GM21737 (cell line): ENCODE results near the gene ICOSLG.
"Not testable (repeated sequence)": the region's sequence is repeated elsewhere in the genome, so short reads cannot be mapped to it uniquely, and the experiment has no call there.

ENCODE experiments used
- ATAC-seq: cut with Tn5 transposase; IDR thresholded peaks from one replicate; pipeline ENCODE4 v1.9.1; 2021; ENCODE audit warnings: mild to moderate bottlenecking, moderate library complexity; ENCODE audit not compliant: unreplicated experiment

The ICOSLG gene

DNA sequence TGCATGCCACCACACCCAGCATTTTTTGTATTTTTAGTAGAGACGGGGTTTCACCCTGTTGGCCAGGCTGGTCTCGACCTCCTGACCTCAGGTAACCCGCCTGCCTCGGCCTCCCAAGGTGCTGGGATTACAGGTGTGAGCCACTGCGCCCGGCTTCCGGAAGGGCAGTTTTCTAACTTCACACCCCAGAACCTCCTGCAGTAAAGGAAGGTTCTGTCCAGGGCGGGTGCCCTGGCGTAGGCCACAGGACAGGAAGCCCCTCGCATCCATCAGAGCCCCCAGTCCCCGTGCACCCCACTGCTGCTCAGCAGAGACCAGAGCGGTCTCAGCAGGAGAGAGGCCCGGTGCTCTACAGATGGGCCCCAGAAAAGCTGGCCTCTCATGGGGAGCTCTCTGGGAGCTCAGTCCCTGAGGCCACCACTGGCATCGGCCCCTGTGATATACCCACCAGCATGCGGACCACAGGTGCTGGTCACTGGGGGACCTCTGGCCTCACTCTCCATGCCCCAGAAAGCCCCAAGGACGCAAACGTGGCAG, 25.1 kb upstream of the ICOSLG start:
- ATAC-seq: no peak

DNA sequence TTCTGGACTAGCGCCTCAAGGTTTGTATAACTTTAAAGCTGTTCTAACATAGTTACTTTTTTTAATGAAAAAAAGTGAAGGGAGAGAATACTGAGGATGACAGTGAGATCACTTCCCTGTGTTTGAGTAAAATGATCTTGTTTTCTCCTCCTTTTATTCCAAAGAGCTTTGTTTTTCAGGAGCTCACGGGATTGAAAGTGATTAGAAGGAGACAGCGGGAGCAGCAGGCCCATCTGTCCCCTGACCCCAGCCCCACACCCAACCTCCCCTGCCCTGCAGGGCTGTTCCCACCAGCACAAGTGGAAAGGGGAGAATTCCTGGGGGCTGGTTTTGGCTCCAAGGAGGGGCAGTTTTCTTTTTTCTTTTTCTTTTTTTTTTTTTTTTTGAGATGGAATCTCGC, 23.0 kb upstream of the ICOSLG start:
- ATAC-seq: no peak

DNA sequence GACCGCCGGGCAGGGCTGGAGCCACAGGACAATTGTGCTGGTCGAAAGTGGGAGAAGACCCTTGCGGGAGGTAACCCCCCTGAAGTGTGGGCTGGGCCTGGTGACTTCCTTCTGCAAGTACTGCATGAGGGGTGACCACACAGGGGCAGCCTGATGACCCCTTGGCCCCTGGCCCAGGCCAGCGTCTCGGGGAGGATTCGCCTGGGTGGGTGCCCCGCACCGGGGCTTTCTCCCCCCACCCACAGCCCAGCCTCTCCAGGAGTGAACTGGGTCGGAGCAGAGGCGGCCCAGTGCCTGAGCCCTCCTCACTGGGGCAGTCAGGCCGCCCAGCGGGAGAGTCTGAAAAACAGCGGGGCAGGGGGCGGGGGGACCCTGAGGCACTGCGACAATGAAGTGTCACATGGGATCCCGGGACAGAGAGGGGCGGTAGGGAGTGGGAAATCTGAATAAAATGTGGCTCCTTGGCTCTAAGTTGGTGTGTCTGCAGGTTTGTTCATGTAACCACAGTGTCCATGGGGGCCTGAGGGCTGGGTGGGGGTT, 22.5 kb upstream of the ICOSLG start:
- ATAC-seq: no peak

GRCh38 chr21:44262338-44263056, 21.8 kb upstream of the ICOSLG start:
- ATAC-seq: no peak

DNA sequence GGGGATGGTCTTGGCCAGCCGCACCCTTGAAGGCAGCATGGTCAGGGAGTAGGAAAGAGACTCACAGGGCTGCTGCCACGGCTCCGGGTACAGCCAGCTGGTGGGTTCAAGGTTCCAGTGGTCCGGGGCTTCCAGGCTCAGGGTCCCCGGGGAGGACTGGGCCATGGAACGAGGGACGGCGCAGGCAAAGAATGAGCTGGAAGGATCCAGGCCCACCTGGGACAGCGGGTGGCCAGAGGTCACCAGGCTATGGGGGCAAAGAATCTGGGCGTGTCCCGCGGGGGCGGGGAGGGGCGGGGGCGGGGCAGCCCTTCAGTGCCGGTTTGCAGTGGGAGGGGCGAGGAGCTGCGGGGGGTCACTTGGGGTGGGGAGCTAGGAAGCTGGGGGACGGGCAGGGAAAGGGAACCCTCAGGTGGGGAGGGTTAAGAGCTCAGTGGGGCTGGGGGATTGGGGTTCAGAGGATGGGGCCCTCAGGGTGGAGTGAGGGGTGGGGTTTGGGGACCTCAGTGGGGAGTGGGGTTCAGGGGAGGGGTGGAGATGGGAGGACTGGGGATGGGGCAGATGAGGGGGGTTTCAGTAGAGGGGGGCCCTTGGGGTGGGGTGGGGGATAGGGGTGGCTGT, 21.0 kb upstream of the ICOSLG start, which contains the start of gene DNMT3L:
DNMT3L (minus strand) TSS at position 223 of the 621 bp plus-strand sequence. CDS start 638 bp downstream, outside the sequence.
- ATAC-seq: no peak

DNA sequence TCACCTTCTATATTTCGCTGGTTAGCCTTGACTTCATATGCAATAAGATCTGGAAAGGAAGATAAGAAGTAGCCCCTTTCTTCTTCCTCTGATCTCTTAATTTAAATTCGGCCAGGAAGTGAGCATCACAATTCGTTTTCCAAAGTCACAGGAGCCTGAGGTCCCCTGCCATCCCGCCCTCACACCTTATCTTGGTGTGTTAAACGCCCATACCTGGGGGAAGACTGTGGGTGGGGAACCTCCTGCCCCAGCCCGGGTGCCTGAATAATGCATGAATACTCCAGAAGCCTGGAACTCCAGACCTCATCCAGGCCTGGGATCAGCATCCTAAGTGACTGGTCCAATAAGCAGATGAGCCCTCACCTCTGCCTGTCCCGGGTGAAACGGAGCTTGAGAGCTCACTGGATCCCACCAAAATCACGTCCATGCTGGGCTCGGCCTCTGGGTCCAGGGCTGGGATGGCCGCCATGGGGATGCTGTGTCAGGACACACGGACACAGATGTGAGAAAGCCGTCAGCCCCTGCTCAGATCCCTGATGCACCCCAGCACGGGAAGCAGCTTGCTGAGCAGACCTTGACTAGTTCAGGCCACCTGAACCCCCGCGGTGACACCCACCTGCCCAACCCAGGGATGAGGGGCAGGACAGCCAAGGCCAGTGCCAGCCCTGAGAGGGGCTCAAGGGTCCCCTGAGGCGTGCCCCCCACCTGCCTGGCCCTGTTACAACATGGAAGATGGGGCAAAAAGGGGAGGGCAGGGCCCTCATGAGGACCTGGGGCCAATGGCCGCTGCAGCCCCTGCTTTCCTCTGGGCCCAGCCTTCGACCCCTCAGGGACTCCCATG, 20.3 kb upstream of the ICOSLG start:
- ATAC-seq: no peak

- ATAC-seq: no peak
These were observed 19.3 kb upstream of the ICOSLG start for GRCh38 chr21:44260066-44260465.

DNA sequence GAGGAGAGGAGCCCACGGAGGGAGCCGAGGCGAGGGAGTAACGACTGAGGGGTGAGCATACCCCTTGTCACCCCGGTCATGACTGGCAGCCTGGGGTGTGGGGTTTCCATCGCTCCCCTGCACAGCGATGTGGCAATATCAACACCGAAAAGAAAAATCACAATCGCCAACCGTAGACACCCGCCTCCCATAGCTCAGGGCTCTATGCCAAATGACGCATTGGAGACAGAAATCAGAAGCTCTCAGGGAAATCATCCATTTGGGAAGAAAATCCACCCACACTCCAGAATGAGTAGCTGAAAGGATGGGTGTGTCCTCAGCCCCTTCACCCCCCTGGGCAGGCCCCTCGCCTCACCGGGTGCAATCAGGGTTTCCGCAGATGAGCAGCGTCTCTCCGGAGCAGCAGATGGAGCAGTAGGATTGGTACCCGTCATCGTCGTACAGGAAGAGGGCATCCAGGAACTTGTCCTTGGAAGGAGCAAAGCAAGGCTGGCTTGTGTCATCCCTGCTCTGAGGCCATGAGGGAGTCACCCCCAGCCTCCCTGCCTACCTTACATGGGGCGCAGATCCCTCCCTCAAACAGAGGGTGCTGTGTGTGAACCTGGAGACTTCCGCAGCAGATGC, 18.5 kb upstream of the ICOSLG start:
- no peak for ATAC-seq

DNA sequence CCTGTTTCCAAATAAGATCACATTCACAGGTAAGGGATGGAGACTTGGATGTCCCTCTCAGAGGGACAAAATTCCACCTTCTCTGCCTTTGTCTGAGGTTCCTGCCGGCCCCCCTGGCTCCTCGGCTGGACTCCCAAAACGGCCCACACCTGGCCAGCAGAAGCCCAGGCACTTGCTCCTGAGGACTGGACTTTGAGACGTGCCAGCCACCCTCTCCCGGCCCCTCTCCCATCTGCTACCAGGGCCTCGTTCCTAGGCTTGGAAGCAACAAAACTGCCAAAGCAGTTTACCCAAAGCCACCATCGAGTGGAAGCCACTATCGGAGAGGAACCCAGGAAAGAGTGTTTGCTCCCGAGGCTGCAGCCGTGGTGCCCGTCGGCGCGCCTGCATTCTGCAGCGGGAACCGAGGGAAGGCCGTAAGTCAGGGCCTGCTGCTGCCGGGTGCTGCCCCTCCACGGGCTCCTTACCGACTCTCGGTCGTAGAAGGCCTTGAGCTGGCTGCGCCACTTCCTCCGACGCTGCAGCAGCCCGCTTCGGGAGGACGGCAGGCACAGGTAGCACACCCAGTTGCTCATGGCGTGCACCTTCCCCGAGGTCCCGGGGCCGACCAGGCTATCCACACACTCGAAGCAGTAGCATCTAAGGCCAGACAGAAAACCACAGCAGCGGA, 17.4 kb upstream of the ICOSLG start:
- no peak for ATAC-seq

DNA sequence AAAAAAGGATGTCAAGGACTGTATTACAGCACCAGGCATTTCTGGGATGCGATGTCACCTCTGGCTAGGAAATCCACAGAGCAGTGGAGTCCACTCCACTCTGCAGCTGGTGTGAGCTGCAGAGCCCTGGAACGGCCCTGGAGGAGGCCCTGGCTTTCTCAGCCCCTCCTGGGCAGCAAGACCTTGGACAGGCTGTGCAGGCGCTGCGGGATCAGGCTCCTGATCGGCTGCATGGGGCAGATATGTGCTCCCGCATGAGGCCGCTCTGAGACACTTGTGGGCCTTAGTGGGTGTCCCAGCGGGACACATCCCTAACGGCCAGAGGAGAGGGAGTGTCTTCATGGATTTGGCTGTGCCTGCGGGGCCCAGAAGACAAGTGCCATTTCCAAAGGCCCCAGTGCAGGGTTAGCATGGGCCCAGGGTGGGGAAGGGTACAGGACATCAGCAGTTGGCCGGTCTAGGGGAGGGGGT, 14.8 kb upstream of the ICOSLG start:
- no peak for ATAC-seq

- ATAC-seq: no peak
These were observed 13.3 kb upstream of the ICOSLG start for GRCh38 chr21:44253832-44254710.

GRCh38 chr21:44249204-44250037, 8.7 kb upstream of the ICOSLG start:
- ATAC-seq: not testable (repeated sequence)

- not testable (repeated sequence) for ATAC-seq
These were observed 7.2 kb upstream of the ICOSLG start for GRCh38 chr21:44247904-44248303.

- ATAC-seq: peak; percentile 47
These were observed 3.2 kb upstream of the ICOSLG start for GRCh38 chr21:44243980-44244379.

GRCh38 chr21:44241281-44241680, 538 bp upstream of the ICOSLG start:
- peak; percentile 38 for ATAC-seq

- not testable (repeated sequence) for ATAC-seq
These were observed 390 bp downstream of the ICOSLG start for GRCh38 chr21:44240353-44240752.

GRCh38 chr21:44229561-44229960, 11.2 kb downstream of the ICOSLG start:
- not testable (repeated sequence) for ATAC-seq

DNA sequence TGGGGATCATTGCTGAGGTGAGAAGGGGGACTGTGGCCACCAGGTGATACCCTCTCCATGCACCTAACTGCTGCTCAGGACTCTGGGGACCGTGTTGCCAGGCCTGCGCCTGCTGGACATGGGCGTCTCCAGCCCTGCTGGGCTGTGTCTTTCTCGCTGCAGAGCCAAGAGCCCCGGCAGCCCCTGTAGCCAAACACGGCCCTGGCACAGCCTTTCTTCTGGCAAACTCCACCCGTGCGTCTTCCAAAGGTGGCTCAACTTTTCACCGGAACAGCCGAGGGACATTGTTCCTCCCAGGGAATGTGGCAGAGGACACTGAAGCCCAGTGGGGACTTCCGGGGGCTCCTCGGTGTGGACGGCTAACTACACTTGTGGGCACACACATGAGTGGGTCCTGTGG, 12.6 kb downstream of the ICOSLG start:
- not testable (repeated sequence) for ATAC-seq
